ENCODE data around the gene AGBL4.

AGBL4 gene

GRCh38 chr1:48999321-48999720 lies 1024.4 kb downstream of the AGBL4 start:
- no peak for DNase-seq

DNA sequence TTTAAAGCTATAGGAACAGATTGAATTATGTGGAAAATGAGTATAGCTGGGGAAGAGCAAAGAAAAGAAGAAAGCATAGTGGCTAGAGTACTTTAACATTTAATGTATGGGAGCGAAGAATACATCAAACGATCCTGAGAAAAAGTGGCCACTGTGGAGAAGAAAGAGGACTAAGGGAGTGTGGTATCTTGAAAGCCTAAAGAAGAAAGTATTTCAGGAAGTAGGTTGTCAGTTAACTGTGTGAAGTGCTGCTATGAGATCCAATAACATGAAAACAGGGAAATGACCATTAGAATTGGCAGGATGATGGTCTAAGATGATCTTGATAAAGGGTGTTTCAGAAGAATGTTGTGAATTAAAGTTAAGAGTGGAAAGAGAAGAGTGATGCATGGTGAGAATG lies 1027.4 kb downstream of the AGBL4 start:
- DNase-seq: no peak

DNA sequence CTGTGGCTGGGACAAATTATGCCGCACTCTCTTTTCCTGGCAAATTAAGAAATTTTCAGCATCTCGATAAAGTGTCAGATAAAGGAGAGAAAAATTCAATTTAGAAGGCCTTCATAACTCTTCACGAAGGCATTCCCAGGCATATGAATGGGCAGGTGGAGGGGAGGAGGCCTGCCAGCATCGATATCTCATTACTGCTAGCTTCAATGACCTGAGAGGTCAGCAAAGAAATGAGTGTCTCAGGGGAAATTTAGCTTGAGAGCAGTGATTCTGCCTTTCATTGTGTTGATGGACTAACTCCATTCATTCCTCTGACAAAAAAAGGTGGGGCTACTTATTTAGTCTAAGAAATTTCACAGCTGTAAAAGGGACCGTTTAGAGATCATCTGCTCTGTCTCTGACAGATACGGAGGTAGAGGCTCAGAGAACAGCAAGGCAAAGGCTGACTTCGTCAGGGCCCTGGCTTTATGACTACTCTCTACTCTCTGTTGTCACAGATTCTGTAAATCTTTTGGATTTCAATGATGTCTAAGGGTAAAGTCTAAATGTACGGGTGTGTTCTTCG lies 1035.0 kb downstream of the AGBL4 start:
- no peak for DNase-seq

GRCh38 chr1:48979940-48980339 lies 1043.8 kb downstream of the AGBL4 start:
- no peak for DNase-seq

DNA sequence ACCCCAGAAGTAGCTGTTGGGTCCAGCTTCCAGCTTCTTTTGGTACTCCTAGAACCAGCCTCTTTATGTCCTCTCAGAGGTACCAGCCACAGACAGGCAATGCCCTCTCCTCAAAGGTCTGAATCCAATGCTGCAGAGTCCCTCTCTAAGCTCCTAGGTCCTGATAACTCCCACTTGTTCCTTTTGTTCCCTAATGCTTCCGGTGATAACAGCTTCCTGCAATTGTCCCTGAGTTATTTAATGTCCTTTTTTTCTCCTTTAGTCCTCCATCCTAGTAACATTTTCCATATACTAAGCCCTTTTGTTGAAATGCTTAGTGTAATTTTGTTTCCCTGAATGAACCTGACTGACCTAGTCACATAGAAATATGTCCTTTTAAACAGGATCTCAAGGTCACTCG lies 1045.3 kb downstream of the AGBL4 start:
- no peak for DNase-seq

- DNase-seq: no peak
Measured at GRCh38 chr1:48977273-48977672, 1046.5 kb downstream of the AGBL4 start.

GRCh38 chr1:48969971-48970370 lies 1053.8 kb downstream of the AGBL4 start:
- no peak for DNase-seq

GRCh38 chr1:48967318-48967717 lies 1056.4 kb downstream of the AGBL4 start:
- DNase-seq: no peak

- DNase-seq: no peak
Measured at GRCh38 chr1:48966583-48966982, 1057.2 kb downstream of the AGBL4 start.

GRCh38 chr1:48960320-48960719 lies 1063.4 kb downstream of the AGBL4 start:
- DNase-seq: no peak

DNA sequence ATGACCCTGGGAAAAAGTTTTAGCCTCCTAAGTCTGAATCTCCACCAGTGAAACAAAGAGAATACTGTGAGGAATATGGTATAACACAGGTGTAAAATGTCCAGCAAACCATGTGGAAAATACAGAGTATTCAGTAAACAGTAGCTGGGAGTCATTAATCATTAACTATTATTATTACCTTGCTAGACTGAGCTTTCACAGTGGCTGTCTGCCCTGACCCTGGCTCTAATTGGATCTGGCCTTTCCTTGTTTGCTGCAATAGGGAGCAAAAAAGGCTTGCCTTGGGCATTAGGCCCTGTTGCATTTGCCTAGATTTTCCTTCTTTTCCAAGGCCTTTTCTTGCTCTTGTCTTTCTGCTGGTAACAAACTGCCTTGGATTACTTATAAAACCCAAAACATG lies 1068.0 kb downstream of the AGBL4 start:
- DNase-seq: no peak

GRCh38 chr1:48953617-48954016 lies 1070.1 kb downstream of the AGBL4 start:
- DNase-seq: no peak

GRCh38 chr1:48948562-48948961 lies 1075.2 kb downstream of the AGBL4 start:
- DNase-seq: no peak

DNA sequence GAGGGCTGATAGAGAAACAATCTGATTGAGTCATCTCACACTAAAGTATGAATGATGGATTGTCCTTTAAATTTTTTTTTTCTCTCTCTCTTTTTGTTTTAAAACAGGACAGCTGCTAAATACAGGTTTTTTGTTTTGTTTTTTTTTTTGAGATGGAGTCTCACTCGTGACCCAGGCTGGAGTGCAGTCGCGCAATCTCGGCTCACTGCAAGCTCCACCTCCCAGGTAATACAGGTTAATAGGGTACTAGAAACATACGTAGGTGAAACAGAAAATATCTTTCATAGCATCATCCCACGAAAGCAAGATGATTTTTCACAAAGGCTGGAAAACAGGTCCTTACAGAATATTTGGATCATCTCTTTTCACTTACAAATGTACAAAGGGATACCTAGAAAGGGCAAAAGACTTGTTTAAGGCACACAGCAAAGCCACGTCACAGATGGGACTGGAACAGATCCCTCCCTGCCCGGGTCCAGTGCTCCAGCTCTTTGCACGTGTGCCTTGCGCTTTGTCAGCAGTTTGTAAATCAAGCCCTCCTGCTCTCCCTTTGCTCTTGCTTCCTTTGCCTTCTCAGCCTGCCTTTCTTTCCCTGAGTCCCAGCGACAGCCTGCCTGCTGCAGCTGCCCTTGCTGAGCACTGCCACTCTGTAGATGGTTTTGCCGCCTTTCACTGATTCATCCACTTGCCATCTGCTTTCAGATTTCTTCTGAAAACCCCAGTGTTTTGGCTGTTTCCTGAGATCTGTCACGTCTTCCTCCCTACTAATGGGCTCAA lies 1075.8 kb downstream of the AGBL4 start:
- no peak for DNase-seq

GRCh38 chr1:48946070-48946469 lies 1077.7 kb downstream of the AGBL4 start:
- DNase-seq: no peak

GRCh38 chr1:48944811-48945210 lies 1078.9 kb downstream of the AGBL4 start:
- DNase-seq: no peak

DNA sequence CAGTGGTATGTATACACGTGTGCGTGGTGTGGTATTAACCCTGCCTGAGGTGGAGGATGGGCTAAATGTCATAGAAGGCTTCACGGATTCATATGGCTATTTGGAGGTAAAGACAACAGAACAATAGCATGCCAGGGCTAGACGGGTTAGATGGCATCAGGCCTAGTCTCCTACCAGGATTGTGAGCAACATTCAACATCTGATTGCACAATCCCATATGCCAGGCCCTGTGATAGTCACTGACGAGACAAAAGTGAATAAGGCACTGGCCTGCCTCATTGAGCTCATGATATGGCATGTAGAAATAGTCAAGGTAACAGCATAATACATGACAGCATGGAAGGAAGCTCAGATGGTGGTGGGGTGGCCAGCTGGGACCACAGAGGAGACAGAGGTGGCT lies 1079.9 kb downstream of the AGBL4 start:
- DNase-seq: no peak

DNA sequence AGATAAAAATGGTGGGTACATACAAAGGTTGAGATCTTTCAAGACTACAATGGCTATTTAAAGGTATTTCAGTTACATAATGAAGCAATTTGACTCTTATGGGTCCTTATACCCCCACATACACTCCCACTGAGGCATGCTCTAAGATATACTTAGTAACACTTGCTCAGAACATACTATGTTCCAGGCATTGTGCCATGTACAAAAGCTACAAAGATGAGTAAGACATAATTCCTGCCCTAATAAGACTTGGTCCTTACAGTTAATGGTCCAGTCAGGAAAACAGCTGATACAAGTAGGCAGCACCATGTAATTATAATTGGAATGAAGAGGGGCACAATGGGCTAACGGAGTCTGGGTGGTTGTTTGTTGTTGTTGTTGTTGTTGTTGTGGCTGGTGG lies 1080.4 kb downstream of the AGBL4 start:
- DNase-seq: no peak

- no peak for DNase-seq
Measured at GRCh38 chr1:48940962-48941732, 1082.6 kb downstream of the AGBL4 start.

DNA sequence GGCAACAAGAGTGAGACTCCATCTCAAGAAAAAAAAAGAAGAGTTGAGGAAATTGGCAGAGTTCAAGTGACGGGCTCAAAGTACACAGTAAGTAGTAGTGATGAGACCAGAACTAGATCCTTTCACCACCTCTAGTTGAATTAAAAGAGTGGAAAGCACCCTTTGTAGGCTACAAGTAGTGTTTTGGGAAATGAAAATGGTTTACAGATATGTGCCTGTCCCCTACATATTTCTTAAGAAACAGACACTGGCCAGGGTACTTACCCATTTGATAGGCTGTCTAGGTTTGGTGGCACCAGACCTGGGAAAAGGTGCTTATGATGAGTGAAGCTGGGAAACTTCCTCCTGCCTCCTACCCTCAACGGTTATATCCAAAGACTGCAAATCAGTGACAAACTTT lies 1083.4 kb downstream of the AGBL4 start:
- DNase-seq: no peak

DNA sequence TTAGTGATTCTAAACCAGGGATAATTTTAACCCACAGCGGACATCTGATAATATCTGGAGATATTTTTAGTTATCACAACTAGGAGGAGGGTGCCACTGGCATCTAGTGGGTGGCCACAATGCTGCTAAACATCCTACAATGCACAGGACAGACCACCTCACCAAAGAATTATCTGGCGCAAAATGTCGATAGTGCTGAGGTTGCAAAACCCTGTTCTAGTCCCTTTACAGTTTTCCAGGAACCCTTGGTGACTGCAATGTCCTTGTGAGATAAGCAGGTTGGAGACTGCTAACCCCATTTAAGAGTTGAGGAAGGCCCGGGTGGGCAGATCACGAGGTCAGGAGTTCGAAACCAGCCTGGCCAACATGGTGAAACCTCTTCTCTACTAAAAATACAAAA lies 1083.9 kb downstream of the AGBL4 start:
- no peak for DNase-seq

DNA sequence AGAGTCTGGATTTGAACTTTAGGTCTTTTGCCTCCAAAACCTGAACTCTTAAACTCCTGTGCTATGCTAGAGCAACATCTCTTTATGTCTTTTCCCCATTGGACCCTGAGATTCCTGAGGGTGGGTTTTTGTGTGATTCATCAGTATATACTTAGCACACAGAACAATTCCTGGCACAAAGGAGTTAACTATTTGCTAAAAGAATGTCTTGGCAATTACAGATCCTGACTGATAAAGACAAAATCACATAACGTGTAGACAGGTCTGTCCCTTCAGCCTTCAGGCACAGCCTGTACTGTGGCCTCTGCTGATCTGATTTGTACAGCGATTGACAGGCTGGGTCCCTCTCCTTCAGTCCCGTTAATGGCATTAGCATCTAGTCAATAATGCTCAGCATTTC lies 1084.7 kb downstream of the AGBL4 start:
- no peak for DNase-seq

DNA sequence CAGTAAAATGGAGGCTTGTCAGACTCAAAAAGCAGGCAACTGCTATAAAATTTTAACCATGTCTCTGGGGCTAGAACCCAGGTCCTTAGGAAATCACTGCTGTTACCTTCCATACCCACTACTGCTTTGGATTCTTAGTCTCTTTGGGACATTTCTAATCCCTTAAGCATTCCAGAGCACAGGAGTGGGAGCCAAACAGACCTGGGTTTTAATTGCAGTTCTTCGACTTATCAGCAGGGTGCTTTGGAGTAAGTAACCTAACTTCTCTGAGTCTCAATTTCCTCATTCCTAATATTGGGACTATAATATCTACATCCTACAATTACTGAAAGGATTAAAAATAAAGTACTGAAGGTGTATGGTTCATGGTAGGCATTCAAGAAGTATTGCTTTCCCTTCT lies 1086.0 kb downstream of the AGBL4 start:
- no peak for DNase-seq

GRCh38 chr1:48936436-48936835 lies 1087.3 kb downstream of the AGBL4 start:
- no peak for DNase-seq

All from activated CD8-positive, alpha-beta memory T cell treated with anti-CD3 and anti-CD28 coated beads, Interleukin-2, amount 50 U/mL, for 4 hours (primary cell).